Activated CD4-positive, alpha-beta T cell treated with anti-CD3 and anti-CD28 coated beads for 36 hours (primary cell): ENCODE results near the gene FAM3B. TPM values are rescaled to one million over a fixed set of nuclear protein-coding genes. Genes with fewer than 3 reads are reported as not detected.

Experiments used
- ATAC-seq: fragments of 200-7000 bp; cut with Tn5 transposase; one replicate; pipeline ENCODE4 v1.10.0; 2021; ENCODE audit warnings: mild to moderate bottlenecking, moderate library complexity
- CTCF ChIA-PET: fragments of 350-600 bp; sonication (Branson Sonifier 250); formaldehyde crosslinking; loops from one replicate; lab custom pipeline; 2021; ENCODE audit warnings: antibody characterized with exemption; lab: Charles Lee
- POLR2A ChIA-PET: fragments of 350-600 bp; sonication (Branson Sonifier 250); formaldehyde crosslinking; loops from one replicate; lab custom pipeline; 2021; ENCODE audit warnings: antibody characterized with exemption, inconsistent platforms; lab: Charles Lee
- DNase-seq: peaks from one replicate; pipeline ENCODE4 v3.0.0-alpha.2; 2020
- H3K27ac Mint-ChIP-seq: one replicate; pipeline ENCODE4 v1.8.0; 2021; ENCODE audit warnings: mixed read lengths
- H3K27me3 Mint-ChIP-seq: one replicate; pipeline ENCODE4 v1.8.0; 2021; ENCODE audit warnings: mixed read lengths
- H3K36me3 Mint-ChIP-seq: one replicate; pipeline ENCODE4 v1.8.0; 2021; ENCODE audit warnings: low read depth, mixed read lengths
- H3K4me1 Mint-ChIP-seq: one replicate; pipeline ENCODE4 v1.8.0; 2021; ENCODE audit warnings: mixed read lengths
- H3K4me3 Mint-ChIP-seq: one replicate; pipeline ENCODE4 v1.8.0; 2021; ENCODE audit warnings: mild to moderate bottlenecking, moderate library complexity, mixed read lengths
- H3K9me3 Mint-ChIP-seq: one replicate; pipeline ENCODE4 v1.8.0; 2021; ENCODE audit warnings: low read depth, mixed read lengths
- intact Hi-C, 2 experiments: fragments of 100-400 bp; cut with DNase I in 1 of 2; cut with micrococcal nuclease in 1 of 2; formaldehyde crosslinking; loops; one replicate each; pipeline versions ENCODE4 v1.14.2 to v1.15.1; 2022 to 2024; cut with DNase I, micrococcal nuclease
- total RNA-seq, 2 experiments: library from RNA; stranded (reverse); gene quantifications; one replicate each; pipeline ENCODE4 v1.2.3, GENCODE V29; 2021

Gene FAM3B
- total RNA-seq, 2 experiments from 2014 or later, result not detected

- peak; percentile 54 for DNase-seq
- CTCF ChIA-PET, result interaction anchor here (0.7 kb wide), 2 partner anchors 39 to 178 kb away, joined by 3 to 4 read pairs; no protein-coding TSS in a partner anchor
- intact Hi-C loops, result no loop called here
- H3K9me3 Mint-ChIP-seq, result no peaks in the 10 kb centered on the region
- H3K27ac Mint-ChIP-seq, result no peak overlapping the region
- H3K4me1 Mint-ChIP-seq, result peaks cover 15% of the 10 kb centered on the region
- POLR2A ChIA-PET, result no interaction called here
- ATAC-seq, result peak; percentile 77
- H3K4me3 Mint-ChIP-seq, result no peak overlapping the region
- H3K36me3 Mint-ChIP-seq, result no peaks in the 10 kb centered on the region
- H3K27me3 Mint-ChIP-seq, result peaks cover 13% of the 10 kb centered on the region
These were observed 4.8 kb downstream of the FAM3B start for GRCh38 chr21:41321211-41321907.

DNA sequence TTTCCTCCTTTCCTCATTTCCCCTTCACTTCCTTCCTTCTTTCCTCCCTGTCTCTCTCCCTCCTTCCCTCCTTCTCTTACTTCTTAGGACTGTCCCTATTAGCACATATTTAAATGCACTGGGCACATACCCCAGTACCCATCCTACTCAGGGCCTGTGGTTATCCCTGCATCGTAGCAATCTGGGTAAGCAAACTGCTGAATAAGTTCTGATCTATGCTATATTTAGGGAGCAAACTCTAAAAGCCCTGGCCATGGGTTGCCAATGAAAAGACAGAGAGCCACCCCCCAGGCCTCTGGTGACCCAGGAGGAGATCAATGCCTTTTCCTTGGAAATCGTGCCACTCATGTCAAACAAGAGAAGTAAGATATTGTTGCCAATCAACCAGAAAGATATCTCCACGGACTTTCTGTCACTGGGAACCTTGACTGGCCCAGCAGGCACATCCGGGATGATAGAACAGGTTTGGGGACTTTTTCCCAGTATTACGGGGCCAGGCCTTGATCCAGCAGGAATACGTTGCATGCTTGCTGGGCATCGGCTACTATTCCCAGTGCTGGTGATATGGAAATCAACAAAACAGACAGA lies 5.4 kb downstream of the FAM3B start:
- H3K36me3 Mint-ChIP-seq, result no peaks in the 10 kb centered on the region
- H3K9me3 Mint-ChIP-seq, result no peaks in the 10 kb centered on the region
- no peak for DNase-seq
- H3K4me3 Mint-ChIP-seq, result no peak overlapping the region
- CTCF ChIA-PET, result interaction anchor here (0.7 kb wide), 1 partner anchor 177 kb away, joined by 4 read pairs; no protein-coding TSS in a partner anchor
- POLR2A ChIA-PET, result no interaction called here
- peaks cover 13% of the 10 kb centered on the region for H3K27me3 Mint-ChIP-seq
- peaks cover 15% of the 10 kb centered on the region for H3K4me1 Mint-ChIP-seq
- ATAC-seq, result no peak
- no peak overlapping the region for H3K27ac Mint-ChIP-seq
- intact Hi-C loops, result no loop called here

GRCh38 chr21:41322496-41323382 lies 6.1 kb downstream of the FAM3B start:
- ChIA-PET CTCF (no interaction called here), POLR2A (no interaction called here)
- no peaks in the 10 kb centered on the region for H3K9me3 Mint-ChIP-seq
- no peaks in the 10 kb centered on the region for H3K36me3 Mint-ChIP-seq
- H3K27ac Mint-ChIP-seq, result no peak overlapping the region
- H3K4me3 Mint-ChIP-seq, result no peak overlapping the region
- intact Hi-C loops, result no loop called here
- peaks cover 12% of the 10 kb centered on the region for H3K4me1 Mint-ChIP-seq
- peaks cover 9% of the 10 kb centered on the region for H3K27me3 Mint-ChIP-seq
- no peak for ATAC-seq
- DNase-seq, result no peak

- Mint-ChIP-seq H3K4me1 (peaks cover 12% of the 10 kb centered on the region), H3K27me3 (peaks cover 4% of the 10 kb centered on the region), H3K9me3 (no peaks in the 10 kb centered on the region), H3K4me3 (no peak overlapping the region), H3K36me3 (no peaks in the 10 kb centered on the region), H3K27ac (no peak overlapping the region)
- DNase-seq (no peak), ATAC-seq (no peak)
- ChIA-PET CTCF (interaction anchor here (0.7 to 1.0 kb wide), 2 partner anchors 103 to 135 kb away, joined by 3 read pairs; no protein-coding TSS in a partner anchor), POLR2A (no interaction called here)
- intact Hi-C loops, result no loop called here
These were observed 8.7 kb downstream of the FAM3B start for GRCh38 chr21:41325138-41325912.

DNA sequence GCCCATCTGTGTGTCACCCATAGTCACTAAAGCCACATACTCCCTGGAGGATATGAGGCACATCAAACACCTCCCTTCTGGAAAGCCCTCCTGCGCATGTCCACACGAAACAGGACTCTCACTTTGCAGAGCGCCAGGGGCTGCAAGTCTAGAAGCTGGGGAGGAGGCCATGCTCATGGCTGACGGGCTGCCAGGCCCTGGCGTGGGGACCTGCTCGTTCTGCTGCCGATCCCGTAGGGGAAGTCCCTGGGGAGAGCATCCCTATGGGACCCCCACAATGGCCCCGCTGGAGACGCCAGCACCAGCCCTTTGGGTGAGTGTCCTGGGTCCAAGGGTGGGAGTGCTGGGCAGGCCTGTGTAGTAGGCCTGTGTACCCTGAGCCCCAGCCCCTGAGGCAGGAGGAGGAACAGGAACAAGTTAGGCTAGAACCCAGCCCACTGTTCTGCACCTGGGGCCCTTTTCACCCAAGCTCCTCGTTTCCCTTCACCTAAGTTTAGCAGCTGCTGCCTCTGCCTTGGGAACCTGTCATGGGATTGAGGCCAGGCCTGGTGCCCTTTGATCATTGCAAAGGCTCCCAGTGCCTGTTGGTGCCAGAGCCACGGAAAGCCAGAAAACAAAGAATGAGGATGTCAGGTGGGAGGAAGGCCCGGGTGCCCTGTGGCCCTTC lies 9.9 kb downstream of the FAM3B start:
- peak; percentile 16 for ATAC-seq
- ChIA-PET POLR2A (no interaction called here), CTCF (interaction anchor here (1.0 kb wide), 1 partner anchor 134 kb away, joined by 3 read pairs; no protein-coding TSS in a partner anchor)
- Mint-ChIP-seq H3K9me3 (no peaks in the 10 kb centered on the region), H3K4me3 (no peak overlapping the region), H3K27me3 (peaks cover 2% of the 10 kb centered on the region), H3K4me1 (peaks cover 3% of the 10 kb centered on the region), H3K36me3 (no peaks in the 10 kb centered on the region), H3K27ac (no peak overlapping the region)
- no peak for DNase-seq
- intact Hi-C loops, result no loop called here

DNA sequence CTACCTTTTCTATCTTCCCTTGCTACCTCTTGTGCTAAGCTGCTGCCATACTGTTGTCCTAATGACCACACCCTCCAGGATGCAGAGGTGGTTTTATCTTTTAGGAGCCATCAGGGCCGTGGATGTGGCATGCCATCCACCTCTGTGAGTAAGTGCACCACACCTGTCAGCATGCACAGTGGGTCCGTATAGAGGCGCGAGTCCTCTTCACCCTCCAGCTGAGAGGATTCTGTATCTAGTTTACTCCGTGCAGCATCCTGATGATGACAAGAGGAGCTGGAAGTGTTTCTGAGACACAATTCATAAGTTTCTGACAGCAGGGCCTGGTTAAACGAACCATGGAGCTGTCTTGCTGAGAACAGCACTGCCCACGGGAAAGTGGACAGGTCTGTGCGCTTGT lies 11.2 kb downstream of the FAM3B start:
- H3K4me1 Mint-ChIP-seq, result no peaks in the 10 kb centered on the region
- H3K36me3 Mint-ChIP-seq, result no peaks in the 10 kb centered on the region
- CTCF ChIA-PET, result no interaction called here
- no peak for ATAC-seq
- no peaks in the 10 kb centered on the region for H3K9me3 Mint-ChIP-seq
- intact Hi-C loops, result no loop called here
- no peak for DNase-seq
- H3K4me3 Mint-ChIP-seq, result no peak overlapping the region
- POLR2A ChIA-PET, result no interaction called here
- H3K27ac Mint-ChIP-seq, result no peak overlapping the region
- H3K27me3 Mint-ChIP-seq, result no peaks in the 10 kb centered on the region

GRCh38 chr21:41328660-41329607 lies 12.3 kb downstream of the FAM3B start:
- Mint-ChIP-seq H3K27ac (no peak overlapping the region), H3K4me3 (no peak overlapping the region), H3K36me3 (no peaks in the 10 kb centered on the region), H3K4me1 (no peaks in the 10 kb centered on the region), H3K27me3 (no peaks in the 10 kb centered on the region), H3K9me3 (peaks cover 5% of the 10 kb centered on the region)
- ChIA-PET POLR2A (no interaction called here), CTCF (interaction anchor here (0.6 to 1.2 kb wide), 2 partner anchors 45 to 88 kb away, joined by 3 to 5 read pairs; no protein-coding TSS in a partner anchor)
- intact Hi-C loops, result no loop called here
- no peak for DNase-seq
- no peak for ATAC-seq

- Mint-ChIP-seq H3K36me3 (no peaks in the 10 kb centered on the region), H3K4me3 (no peak overlapping the region), H3K4me1 (no peaks in the 10 kb centered on the region), H3K27ac (no peak overlapping the region), H3K9me3 (peaks cover 5% of the 10 kb centered on the region), H3K27me3 (no peaks in the 10 kb centered on the region)
- DNase-seq, result no peak
- intact Hi-C loops, result no loop called here
- CTCF ChIA-PET, result interaction anchor here (1.2 kb wide), 1 partner anchor 51 kb away, joined by 5 read pairs; no protein-coding TSS in a partner anchor
- POLR2A ChIA-PET, result no interaction called here
- no peak for ATAC-seq
These were observed 17.2 kb downstream of the FAM3B start for GRCh38 chr21:41333752-41334151.

DNA sequence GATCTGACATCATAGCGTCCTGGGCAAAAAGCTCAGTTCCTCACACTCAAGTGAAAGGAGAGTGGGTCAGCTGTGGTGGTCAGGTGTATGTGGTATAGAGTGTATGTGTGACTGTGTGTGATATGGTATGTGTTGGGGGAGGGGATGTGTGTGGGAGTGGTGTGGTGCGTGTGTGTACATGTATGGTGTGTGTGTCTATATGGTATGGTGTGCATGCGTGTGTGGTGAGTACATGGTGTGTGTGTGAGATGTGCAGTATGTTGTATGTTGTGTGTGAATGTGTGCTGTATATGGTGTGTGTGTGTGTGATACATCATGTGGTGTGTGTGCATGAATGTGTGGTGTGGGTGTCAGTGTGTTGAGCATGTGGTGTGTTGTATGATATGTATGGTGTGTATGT lies 20.9 kb downstream of the FAM3B start:
- no peak for DNase-seq
- Mint-ChIP-seq H3K4me3 (no peak overlapping the region), H3K4me1 (no peaks in the 10 kb centered on the region), H3K9me3 (peaks cover 9% of the 10 kb centered on the region), H3K36me3 (no peaks in the 10 kb centered on the region), H3K27ac (no peak overlapping the region), H3K27me3 (no peaks in the 10 kb centered on the region)
- POLR2A ChIA-PET, result no interaction called here
- intact Hi-C loops, result no loop called here
- CTCF ChIA-PET, result no interaction called here
- no peak for ATAC-seq

DNA sequence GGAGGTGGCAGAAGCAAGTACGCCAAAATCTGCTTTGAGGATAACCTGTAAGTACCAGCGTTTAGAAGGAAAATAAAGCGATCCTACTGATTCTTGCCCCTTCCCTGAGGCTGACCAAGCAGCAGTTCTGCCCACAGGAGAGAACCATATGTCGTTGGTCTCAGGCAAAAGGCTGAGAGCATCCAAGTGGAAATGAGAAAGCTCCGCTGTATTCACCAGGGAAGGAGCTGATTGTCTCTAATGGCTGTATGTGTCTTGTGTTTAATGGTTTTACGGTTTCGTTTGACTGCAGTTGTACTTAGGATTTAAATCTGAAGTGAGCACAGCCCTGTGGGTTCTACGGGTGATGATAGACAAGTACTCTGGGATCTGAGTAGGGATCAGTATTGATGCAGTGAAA lies 21.9 kb downstream of the FAM3B start:
- ATAC-seq, result no peak

More for the DNA sequence above, 21.9 kb downstream of the FAM3B start:
- no peak overlapping the region for H3K27ac Mint-ChIP-seq
- no peak for DNase-seq
- peaks cover 7% of the 10 kb centered on the region for H3K9me3 Mint-ChIP-seq
- no peaks in the 10 kb centered on the region for H3K27me3 Mint-ChIP-seq
- intact Hi-C loops, result no loop called here
- ChIA-PET CTCF (no interaction called here), POLR2A (no interaction called here)
- H3K36me3 Mint-ChIP-seq, result no peaks in the 10 kb centered on the region
- no peak overlapping the region for H3K4me3 Mint-ChIP-seq
- no peaks in the 10 kb centered on the region for H3K4me1 Mint-ChIP-seq
